GM21528 (cell line): Measurements from ENCODE around the gene MTFMT.

ENCODE experiments used
- ATAC-seq: cut with Tn5 transposase; IDR thresholded peaks from one replicate; pipeline ENCODE4 v1.9.1; 2021; ENCODE audit warnings: mild to moderate bottlenecking, moderate library complexity; ENCODE audit not compliant: unreplicated experiment, low FRiP score

MTFMT gene

DNA sequence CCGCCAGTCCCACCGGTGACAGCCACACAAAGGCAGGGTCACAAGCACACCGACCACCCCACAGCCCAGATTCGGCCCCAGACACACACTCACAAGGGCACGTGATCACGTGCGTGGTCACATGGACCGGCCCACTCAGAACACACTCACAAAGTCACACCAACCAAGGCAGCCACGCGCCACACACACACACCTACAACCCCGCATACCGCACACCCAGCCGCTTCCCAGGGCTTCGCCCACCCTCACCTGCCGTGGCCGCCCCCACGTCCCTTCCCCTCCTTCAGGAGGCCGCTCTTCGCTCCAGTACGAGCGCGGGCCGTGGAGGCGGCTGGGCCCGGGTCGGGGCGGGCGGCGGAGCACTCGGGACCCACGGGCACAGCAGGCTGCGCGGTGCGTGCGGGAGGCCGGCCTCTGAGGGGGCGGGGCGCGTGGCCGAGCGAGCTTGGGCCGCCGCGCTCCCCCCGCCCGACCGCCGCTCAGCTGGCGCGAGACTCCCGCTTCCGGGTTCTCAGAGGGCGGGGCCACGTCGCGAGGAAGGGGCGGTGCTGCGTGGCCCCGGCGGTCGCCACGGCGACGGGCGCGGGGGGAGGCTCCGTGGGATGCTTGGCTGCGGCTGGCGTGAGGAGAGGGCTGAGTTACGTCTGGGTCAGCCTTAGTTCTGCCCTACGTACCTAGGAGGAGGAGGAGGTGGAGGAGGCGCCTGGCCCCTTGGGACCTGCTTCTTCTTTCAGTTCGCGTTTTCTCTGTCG is 39.8 kb downstream of the MTFMT start, which contains the start of gene SPG21:
SPG21 (minus strand) TSS at position 499 of the 752 bp plus-strand sequence. CDS start 6,345 bp downstream, outside the sequence.
- peak; percentile 95 for ATAC-seq

DNA sequence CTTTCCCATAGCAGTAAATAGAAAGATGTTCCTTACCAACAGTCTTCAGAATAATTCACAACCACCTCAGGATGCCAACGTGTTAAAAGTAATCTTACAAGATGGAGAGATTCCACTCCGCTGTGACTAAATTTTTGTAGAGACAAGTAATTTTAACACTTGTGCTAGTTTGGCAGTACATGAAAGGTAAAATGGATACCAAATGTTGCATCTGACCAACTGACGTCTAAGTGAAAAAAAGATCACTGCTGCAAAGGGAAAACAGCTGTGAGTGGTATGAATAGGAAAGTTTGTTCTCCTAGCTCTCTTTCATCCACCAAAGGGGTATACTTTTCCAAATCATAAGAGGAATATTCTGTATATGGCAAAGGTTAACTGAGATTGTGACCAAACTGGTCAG is 42.3 kb downstream of the MTFMT start:
- no peak for ATAC-seq

DNA sequence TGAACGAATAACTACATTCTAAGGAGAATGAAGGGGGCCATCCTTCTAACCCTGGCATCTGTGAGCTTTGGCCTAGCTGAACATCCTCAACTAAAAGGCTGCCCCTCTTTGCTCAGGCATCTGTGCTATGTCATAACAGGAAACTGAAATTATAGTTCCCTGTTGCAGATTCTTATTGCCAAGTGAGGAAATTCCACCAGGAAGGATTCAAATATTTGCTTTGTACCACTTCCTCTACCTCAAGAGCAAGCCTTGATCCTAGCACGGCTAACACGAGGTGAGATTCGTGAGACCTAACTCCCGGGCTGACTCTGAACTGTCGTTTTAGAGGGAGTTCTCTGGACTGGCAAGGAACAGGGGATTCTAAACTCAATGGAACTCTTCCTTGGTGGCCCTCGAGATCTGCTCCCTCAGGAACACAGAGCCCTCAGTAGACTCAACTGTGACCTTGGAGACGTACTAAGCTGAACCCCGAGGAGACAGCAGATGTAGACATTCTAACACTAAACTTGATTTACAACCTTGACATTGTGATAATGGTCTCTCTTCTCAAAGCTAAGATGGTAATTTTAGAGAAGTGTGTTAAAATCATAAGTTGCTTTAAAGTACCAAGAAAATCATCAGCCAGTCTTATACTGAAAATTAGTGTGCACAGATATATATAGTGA is 43.9 kb downstream of the MTFMT start:
- ATAC-seq, result no peak

DNA sequence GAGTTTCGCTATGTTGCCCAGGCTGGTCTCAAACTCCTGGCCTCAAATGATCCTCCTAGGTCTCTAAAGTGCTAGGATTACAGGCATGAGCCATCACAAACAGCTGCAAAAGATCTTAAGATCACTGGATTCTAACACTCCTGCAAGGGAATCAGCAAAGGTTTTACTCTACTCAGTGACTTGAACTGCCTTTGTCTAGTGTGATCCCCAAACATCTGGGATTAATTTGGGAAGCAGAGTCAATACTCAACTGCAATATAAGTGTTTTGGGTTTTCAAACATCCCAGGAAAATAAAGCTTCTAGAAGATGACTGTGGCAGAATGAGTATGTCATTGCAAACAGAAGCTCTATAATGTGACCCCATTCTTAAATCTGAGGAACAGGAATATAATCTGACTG is 47.0 kb downstream of the MTFMT start:
- no peak for ATAC-seq

DNA sequence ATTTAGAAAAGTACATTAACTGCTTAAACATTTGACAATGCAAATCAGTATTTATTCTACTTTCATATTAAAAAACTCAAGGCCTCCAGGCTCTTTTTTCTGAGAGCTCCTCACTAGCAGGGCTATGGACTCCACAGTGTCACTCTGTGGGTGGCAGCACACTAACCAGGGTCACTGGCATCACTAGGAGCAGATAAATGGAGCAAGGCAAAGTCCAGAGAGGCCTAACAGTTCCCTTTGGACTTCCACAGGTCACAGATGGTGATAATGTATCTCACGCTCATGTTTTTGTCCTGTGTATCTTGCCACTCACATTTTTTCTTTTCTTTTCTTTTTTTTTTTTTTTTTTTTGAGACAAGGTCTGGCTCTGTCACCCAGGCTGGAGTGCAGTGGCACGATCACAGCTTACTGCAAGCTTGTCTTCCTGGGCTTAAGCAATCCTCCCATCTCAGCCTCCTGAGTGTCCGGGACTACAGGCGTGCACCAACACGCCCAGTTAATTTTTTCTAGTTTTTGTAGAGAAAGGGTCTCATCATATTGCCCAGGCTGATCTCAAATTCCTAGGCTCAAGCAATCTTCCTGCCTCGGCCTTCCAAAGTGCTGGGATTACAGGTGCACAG is 47.5 kb downstream of the MTFMT start:
- no peak for ATAC-seq

DNA sequence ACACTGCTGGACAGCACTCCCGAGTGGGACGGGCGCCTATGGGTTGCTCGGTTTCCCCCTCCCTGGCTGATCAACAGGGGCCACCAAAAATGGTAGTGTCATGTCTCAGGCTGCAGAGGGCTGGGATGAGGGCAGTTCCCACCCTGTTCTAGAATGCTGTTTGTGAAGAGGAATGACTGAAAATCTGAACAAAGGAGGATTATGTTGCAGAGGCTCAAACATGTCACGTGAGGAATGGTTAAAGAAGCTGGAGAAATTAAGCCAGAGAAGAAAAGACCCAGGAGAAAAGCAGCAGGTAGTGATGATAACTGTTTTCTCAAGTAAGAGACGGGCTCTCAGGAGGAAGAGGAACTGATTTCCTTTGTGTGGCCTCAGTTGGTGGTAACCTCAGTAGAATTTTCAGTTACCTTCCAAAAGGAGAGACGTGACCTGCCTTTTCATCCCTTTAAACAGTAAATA is 50.2 kb downstream of the MTFMT start:
- ATAC-seq, result no peak

DNA sequence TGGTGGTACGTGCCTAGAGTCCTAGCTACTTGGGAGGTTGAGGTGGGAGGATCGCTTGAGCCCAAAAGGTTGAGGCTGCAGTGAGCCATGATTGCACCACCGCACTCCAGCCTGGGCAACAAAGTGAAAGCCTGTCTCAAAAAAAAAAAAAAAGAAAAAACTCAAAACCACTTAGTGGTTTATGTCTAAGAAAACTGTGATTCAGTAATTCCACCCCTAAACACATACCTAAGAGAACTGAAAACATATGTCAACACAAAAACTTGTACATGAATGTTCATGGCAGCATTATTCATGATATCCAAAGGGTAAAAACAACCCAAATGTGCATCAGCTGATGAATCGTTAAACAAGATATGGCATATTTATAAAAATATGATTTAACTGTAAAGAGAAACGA is 54.0 kb downstream of the MTFMT start:
- no peak for ATAC-seq

DNA sequence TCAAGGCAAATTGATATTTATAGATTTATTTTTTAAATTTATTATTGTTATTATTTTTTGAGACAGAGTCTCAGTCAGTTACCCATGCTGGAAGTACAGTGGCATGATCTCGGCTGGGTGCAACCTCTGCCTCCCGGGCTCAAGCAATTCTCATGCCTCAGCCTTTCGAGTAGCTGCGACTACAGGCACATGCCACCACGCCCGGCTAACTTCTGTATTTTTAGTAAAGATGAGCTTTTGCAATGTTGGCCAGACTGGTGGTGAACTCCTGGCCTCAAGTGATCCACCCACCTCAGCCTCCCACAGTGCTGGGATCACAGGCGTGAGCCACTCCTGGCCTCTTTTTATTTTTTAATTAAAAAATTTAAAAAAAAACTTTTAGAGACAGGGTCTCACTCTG is 58.7 kb downstream of the MTFMT start:
- ATAC-seq, result no peak

DNA sequence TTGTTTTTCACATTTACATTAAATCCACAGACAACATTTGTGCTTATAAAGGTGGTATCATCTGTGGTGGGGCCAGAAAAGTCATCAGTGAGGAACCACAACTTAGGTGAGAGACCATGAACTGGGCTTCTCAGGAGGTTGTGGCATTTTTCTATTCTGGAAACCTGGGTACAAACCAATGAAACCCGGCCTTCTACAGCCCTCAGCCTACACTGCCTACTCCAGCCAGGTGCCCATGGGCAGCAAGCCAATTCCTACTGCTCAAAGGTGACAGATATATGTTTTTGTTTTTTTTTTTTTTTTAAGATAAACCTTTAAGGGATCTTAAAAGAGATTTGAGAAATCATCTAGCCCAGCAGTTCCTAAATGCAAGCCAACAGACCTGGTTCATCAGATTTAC is 60.0 kb downstream of the MTFMT start:
- ATAC-seq, result no peak

DNA sequence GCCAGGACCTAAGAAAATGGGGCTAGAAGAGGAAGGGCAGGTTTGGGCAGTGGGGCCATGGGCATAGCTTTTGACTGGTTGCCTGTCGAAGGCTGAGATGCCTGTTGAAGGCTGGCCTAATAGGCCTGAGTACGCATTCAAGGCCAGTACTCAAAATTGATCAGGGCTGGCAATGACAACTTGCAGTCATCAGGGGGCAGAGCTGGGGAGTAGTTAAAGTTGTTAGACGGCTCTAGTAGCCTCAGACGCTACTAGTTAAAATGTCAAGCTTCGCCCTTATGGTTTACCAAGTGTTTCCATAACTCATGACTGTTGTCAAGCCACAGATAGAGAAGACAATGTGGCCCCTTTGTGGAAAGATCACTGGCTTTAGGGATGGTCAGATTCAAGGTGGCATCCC is 68.4 kb downstream of the MTFMT start:
- ATAC-seq, result no peak

DNA sequence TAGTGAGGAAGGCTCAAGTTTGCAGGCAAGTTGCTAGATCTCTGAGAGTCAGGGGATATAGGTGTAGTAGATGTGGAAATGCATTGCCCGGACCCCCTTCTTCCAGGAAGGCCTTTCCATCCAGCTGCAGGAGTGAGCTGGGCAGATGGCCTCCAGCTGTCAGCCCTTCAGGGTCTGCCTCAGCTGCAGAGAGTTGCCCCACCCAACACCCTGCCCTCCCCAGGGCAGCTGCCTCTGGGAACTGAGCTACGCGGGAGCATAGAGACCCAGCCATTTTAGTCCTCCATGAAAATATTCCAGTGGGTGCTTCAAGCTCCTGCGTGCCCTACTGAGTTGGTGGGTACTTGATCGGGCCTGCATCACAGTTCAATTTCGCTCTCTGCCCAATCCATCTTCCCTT is 69.3 kb downstream of the MTFMT start:
- no peak for ATAC-seq

DNA sequence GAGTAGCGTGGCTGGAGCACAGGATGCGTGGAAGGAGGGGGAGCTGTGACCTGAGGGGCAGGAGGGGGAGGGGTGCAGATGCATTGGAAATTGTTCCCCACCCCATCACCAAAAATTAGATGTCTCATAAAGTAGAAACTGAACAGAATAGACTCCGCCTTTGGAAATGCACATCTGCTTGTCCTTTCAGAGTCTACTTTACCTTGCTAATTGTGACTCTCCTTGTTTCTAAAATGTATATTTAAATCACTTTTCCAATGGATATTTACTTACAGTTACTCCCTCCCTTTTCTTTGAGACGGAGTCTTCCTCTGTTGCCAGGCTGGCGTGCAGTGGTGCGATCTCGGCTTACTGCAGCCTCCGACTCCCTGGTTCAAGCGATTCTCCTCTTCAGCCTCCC is 70.3 kb downstream of the MTFMT start:
- no peak for ATAC-seq

DNA sequence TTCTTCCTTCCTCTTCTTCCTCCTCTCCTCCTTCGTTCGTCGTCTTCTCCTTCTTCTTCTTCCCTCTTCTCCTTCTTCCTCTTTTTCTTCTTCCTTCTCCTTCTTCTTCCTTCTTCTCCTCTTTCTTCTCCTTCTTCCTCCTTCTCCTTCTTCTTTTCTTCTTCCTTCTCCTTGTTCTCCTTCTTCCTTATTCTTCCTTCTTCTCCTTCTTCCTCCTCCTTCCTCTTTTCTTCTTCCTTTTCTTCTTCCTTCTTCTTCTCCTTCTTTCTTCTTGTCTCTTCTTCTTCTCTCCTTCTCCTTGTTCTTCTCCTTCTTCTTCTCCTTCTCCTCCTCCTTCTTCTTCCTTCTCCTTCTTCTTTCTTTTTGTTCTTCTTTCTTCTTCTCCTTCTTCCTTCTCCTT is 75.0 kb downstream of the MTFMT start:
- ATAC-seq, result no peak

DNA sequence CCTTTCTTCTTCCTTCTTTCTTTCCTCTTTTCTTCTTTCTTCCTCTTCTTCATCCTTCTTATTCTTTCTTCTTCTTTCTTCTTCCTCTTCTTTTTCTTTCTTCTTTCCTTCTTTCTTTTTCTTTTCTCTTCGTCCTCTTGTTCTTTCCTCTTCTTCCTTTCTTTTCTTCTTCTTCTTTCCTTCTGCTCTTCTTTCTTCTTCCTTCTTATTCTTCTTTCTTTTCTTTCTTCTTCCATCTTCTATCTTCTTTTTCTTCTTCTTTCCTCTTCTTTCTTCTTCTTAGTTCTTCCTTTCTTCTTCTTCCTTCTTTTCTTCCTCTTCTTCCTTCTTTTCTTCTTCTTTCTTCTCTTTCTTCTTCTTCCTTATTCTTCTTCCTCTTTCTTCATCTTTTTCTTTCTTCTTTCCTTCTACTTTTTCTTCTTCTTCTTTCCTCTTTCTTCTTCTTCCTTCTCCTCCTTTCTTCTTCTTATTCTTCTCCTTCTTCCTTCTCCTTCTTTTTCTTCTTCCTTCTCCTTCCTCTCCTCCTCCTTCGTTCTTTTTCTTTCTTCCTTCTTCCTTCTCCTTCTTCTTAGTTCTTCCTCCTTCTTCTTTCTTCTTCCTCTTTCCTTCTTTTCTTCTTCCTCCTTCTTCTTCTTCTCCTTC is 77.5 kb downstream of the MTFMT start:
- ATAC-seq, result no peak
